Spinal cord (tissue), 10 donors: ENCODE data around the gene CMSS1. TPM values are rescaled to one million over a fixed set of nuclear protein-coding genes. Genes with fewer than 3 reads are reported as not detected.

Source experiments
- DNase-seq, 6 donors: peaks; one replicate each; pipeline versions ENCODE4 v3.0.0 to v3.0.0-alpha.2; 2013 to 2015; ENCODE audit warnings: low spot score in 6 of 6, low read depth in 4 of 6
- H3K27ac ChIP-seq: one replicate; pipeline ENCODE4 v1.5.1; 2013; ENCODE audit warnings: low read depth, low read length, control low read depth
- H3K27me3 ChIP-seq: one replicate; pipeline ENCODE4 v1.6.1; 2013; ENCODE audit warnings: low read length; ENCODE audit not compliant: control insufficient read depth, insufficient read depth
- H3K36me3 ChIP-seq: one replicate; pipeline ENCODE4 v1.6.1; 2013; ENCODE audit warnings: low read length; ENCODE audit not compliant: control insufficient read depth, insufficient read depth
- H3K4me1 ChIP-seq: one replicate; pipeline ENCODE4 v1.6.1; 2013; ENCODE audit warnings: low read length; ENCODE audit not compliant: control insufficient read depth, insufficient read depth
- H3K4me3 ChIP-seq: one replicate; pipeline ENCODE4 v1.5.1; 2013; ENCODE audit warnings: low read depth, low read length, control low read depth
- H3K9me3 ChIP-seq: one replicate; pipeline ENCODE4 v1.6.1; 2013; ENCODE audit warnings: low read length; ENCODE audit not compliant: control insufficient read depth, insufficient read depth
- WGBS: methylation state at CpG from one replicate; pipeline ENCODE4 v1.1.5; 2013; ENCODE audit warnings: missing lambda C conversion rate; ENCODE audit not compliant: insufficient coverage; 5-methylcytosine and 5-hydroxymethylcytosine counted together
- polyA plus RNA-seq, 2 donors: library from polyadenylated mRNA; unstranded; fragments of 120-200 nt; gene quantifications; one replicate each; pipeline ENCODE4 v1.2.1, GENCODE V29; 2013; ENCODE audit not compliant: insufficient read length in 2 of 2
- total RNA-seq, 2 donors: library from RNA; depleted of rRNA in 1 of 2; stranded (reverse); fragments of 120-200 nt in 1 of 2; fragments of >200 nt in 1 of 2; gene quantifications; one replicate each; pipeline versions ENCODE4 v1.2.3 to v1.2.4, GENCODE V29; 2013 to 2014
- donor health status: healthy.

CMSS1 gene
- total and polyA plus RNA-seq, 4 donors: 19.9 to 50.4 (median 36.3) TPM

GRCh38 chr3:99984668-99985067 is 167.0 kb downstream of the CMSS1 start:
- no peak for DNase-seq
- Histone ChIP-seq H3K9me3 (no peaks in the 10 kb centered on the region), H3K4me1 (no peaks in the 10 kb centered on the region), H3K36me3 (no peaks in the 10 kb centered on the region), H3K27me3 (no peaks in the 10 kb centered on the region), H3K27ac (no peak overlapping the region), H3K4me3 (no peak overlapping the region)
- WGBS: no CpG with 5 or more reads among the region's 2 CpGs

DNA sequence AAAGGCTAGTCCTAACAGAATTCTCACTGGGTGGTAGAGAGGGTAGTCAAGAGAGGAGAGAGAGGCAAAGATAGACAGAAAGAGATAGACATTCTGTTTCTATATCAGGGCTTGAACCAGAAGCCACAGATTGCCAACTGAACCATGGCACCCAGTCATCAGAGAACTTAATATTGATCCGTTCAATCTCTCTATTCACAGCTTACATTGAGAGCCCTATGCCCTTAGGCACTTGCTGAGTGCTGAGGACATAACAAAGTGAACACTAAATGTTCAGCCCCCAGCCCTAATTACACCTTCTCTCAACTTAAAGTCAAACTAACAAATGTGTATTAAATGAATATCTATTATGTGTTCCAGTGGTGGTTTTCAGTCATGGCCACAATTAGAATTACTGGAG is 172.5 kb downstream of the CMSS1 start:
- no CpG with 5 or more reads among the region's 1 CpG for WGBS
- DNase-seq: no peak
- Histone ChIP-seq H3K4me1 (no peaks in the 10 kb centered on the region), H3K9me3 (no peaks in the 10 kb centered on the region), H3K36me3 (no peaks in the 10 kb centered on the region), H3K27me3 (no peaks in the 10 kb centered on the region), H3K4me3 (no peak overlapping the region), H3K27ac (no peak overlapping the region)

DNA sequence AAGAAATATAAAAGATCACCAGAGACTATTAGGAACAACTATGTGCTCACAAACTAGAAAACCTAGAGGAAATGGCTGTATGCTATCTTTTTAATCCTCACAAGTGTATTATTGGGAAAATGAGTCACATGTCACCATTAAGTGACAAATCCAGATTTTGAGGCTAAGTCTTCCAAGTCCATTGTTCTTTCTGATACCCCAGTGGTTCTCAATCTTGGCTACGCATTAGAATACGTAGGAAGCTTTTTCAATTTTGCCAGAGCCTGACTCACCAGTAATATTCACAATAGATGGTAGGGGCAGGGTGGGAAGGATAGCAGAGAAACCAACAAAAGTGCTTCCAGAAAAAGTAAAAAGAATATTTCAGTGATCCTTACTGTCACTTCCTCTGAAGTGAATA is 179.6 kb downstream of the CMSS1 start:
- no peaks in the 10 kb centered on the region for H3K4me1 ChIP-seq
- H3K4me3 ChIP-seq: no peak overlapping the region

DNA sequence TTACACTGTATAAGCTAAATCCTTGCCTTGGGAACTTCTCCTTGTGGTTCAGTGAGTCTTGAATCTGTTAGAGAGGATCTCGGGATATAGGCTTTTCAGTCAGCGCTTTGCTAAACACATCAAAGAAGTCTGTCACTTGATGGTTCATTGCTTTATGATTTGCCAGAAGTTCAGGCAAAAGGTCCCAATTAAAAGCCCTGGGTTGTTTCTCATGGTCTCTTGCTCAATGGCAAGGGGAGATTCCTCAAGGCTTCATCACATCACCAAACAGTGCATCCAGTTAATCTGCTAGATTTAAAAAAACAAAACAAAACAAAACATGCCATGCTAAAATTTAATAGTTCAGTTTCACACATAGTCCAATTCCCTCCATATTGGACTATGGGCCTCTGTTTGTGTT is 181.9 kb downstream of the CMSS1 start:
- Histone ChIP-seq H3K27me3 (no peaks in the 10 kb centered on the region), H3K4me3 (no peak overlapping the region), H3K27ac (no peak overlapping the region), H3K9me3 (no peaks in the 10 kb centered on the region), H3K36me3 (no peaks in the 10 kb centered on the region), H3K4me1 (no peaks in the 10 kb centered on the region)
- no peak for DNase-seq
- WGBS: 87% methylated on average over 2 of the region's 2 CpGs

More for the DNA sequence above, 179.6 kb downstream of the CMSS1 start:
- H3K27me3 ChIP-seq: no peaks in the 10 kb centered on the region
- no peak for DNase-seq
- H3K9me3 ChIP-seq: no peaks in the 10 kb centered on the region
- no peaks in the 10 kb centered on the region for H3K36me3 ChIP-seq
- WGBS: no CpG with 5 or more reads among the region's 2 CpGs
- no peak overlapping the region for H3K27ac ChIP-seq

GRCh38 chr3:100001083-100001482 is 183.4 kb downstream of the CMSS1 start:
- DNase-seq: no peak
- Histone ChIP-seq H3K27ac (no peak overlapping the region), H3K4me3 (no peak overlapping the region), H3K9me3 (no peaks in the 10 kb centered on the region), H3K4me1 (no peaks in the 10 kb centered on the region), H3K27me3 (no peaks in the 10 kb centered on the region), H3K36me3 (no peaks in the 10 kb centered on the region)
- WGBS: no CpG with 5 or more reads among the region's 3 CpGs

GRCh38 chr3:100001526-100002270 is 184.0 kb downstream of the CMSS1 start:
- WGBS: 89% methylated on average over 6 of the region's 8 CpGs
- no peak overlapping the region for H3K4me3 ChIP-seq
- H3K9me3 ChIP-seq: no peaks in the 10 kb centered on the region
- no peaks in the 10 kb centered on the region for H3K36me3 ChIP-seq
- no peaks in the 10 kb centered on the region for H3K4me1 ChIP-seq
- H3K27ac ChIP-seq: no peak overlapping the region
- no peak for DNase-seq
- no peaks in the 10 kb centered on the region for H3K27me3 ChIP-seq

DNA sequence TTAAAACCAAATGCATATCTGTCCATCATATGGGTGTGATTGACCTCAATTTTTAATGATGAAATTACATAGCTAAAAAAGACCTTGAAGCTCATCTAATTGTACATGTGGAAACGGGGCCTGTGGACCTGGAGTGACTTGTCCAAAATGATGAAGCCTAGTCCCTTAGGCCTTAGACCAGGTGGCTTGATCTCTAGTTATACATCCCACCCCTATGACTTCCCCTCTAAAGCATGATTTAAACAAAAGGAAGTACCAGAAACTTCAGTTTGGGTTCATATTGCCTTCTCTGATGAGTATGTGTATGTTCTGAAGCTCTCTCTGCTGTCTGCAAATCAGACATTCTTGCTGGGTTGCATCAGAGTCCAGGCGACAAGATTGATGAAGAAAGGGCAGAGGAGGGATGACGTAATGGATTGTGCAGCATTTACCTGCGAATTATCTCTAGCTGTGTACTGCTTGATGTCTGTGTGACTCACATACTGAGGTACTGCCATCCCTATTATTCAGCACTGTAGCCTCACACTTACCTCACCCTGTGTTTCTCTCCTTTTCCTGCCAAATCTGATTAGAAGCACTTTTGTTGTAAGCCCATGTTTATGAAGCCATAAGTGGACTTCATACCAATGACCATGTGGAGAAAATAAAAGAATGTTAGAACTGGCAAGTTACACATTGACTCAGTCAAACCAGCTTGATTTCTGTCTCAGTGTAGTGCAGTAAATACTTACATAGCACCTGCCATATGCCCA is 185.1 kb downstream of the CMSS1 start:
- H3K9me3 ChIP-seq: no peaks in the 10 kb centered on the region
- no peaks in the 10 kb centered on the region for H3K27me3 ChIP-seq
- DNase-seq: peak in 1 of 6 donors; percentile 31
- no peaks in the 10 kb centered on the region for H3K4me1 ChIP-seq
- H3K36me3 ChIP-seq: no peaks in the 10 kb centered on the region
- no peak overlapping the region for H3K27ac ChIP-seq
- H3K4me3 ChIP-seq: no peak overlapping the region
- 95% methylated on average over 4 of the region's 4 CpGs for WGBS

GRCh38 chr3:100003609-100004503 is 186.2 kb downstream of the CMSS1 start:
- WGBS: 100% methylated on average over 1 of the region's 4 CpGs
- Histone ChIP-seq H3K27ac (no peak overlapping the region), H3K4me1 (no peaks in the 10 kb centered on the region), H3K36me3 (no peaks in the 10 kb centered on the region), H3K4me3 (no peak overlapping the region), H3K9me3 (no peaks in the 10 kb centered on the region), H3K27me3 (no peaks in the 10 kb centered on the region)
- DNase-seq: no peak

DNA sequence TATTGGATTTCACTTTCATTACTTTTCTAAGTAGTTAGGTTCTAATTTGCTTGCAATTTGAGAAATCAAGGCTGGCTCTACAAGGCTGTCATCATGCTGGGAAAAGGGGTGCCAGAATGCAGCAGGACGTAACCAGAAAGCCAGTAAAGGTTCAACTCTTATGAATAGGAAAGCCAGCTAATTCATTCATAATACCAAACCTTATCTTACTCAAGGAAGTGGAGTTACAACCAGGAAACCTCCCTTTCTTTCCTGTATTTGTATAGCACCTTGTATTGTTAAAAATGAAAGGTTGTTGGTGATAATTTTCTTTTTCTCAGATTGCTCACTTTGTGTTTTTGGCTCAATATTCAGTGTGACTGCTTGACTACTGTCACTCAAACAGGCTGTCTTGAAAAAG is 187.3 kb downstream of the CMSS1 start:
- no CpG with 5 or more reads among the region's 1 CpG for WGBS
- no peak overlapping the region for H3K27ac ChIP-seq
- no peak overlapping the region for H3K4me3 ChIP-seq
- H3K27me3 ChIP-seq: no peaks in the 10 kb centered on the region
- H3K4me1 ChIP-seq: no peaks in the 10 kb centered on the region
- no peaks in the 10 kb centered on the region for H3K9me3 ChIP-seq
- H3K36me3 ChIP-seq: no peaks in the 10 kb centered on the region
- DNase-seq: no peak
